Hepatocyte (in vitro differentiated cells): Measurements from ENCODE around the gene PRSS21.

ENCODE experiments used
- CTCF ChIP-seq: fragments of 200-600 bp; sonication (generic); IDR thresholded peaks from 2 replicates; pipeline ENCODE4 v1.5.1; 2016; ENCODE audit warnings: antibody characterized with exemption, mild to moderate bottlenecking; ENCODE audit not compliant: poor library complexity
- EZH2 ChIP-seq: fragments of 200-600 bp; sonication (generic); IDR thresholded peaks from 2 replicates; pipeline ENCODE4 v1.6.1; 2016; ENCODE audit warnings: antibody characterized with exemption, mild to moderate bottlenecking, borderline replicate concordance

- TF ChIP-seq CTCF (peak; percentile 6), EZH2 (no peak)
These were observed 46.7 kb upstream of the PRSS21 start for GRCh38 chr16:2770057-2770951.
